ENCODE data around the gene C16orf89.
"Not testable (repeated sequence)": the region's sequence is repeated elsewhere in the genome, so short reads cannot be mapped to it uniquely, and the experiment has no call there.

DNA sequence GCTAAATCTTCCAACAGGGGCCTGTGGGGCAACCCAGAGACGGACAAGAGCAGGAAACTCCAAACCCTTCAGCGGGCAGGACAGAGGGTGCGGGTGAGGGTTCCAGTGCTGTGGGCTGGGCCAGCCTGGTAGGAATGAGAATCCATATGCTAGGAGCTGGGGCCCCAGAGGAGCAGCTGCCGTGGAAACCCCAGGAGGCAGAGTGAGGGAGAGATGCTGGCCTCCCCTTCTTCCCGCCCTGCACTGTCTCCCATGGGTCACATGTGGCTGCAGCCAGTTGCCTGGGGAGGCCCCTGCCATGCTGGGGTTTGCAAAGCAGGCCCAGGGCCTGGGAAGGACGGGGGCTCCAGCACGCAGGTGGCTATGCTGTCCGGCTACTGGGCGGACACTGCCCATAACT, 27.3 kb upstream of the C16orf89 start:
- TF ChIP-seq, protein P1, sequence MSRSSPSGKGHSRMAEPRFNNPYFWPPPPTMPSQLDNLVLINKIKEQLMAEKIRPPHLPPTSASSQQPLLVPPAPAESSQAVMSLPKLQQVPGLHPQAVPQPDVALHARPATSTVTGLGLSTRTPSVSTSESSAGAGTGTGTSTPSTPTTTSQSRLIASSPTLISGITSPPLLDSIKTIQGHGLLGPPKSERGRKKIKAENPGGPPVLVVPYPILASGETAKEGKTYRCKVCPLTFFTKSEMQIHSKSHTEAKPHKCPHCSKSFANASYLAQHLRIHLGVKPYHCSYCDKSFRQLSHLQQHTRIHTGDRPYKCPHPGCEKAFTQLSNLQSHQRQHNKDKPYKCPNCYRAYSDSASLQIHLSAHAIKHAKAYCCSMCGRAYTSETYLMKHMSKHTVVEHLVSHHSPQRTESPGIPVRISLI (tag by site-specific recombination; IDR thresholded peaks at IDR 0.05): not testable (repeated sequence)
- TF ChIP-seq, protein P2, sequence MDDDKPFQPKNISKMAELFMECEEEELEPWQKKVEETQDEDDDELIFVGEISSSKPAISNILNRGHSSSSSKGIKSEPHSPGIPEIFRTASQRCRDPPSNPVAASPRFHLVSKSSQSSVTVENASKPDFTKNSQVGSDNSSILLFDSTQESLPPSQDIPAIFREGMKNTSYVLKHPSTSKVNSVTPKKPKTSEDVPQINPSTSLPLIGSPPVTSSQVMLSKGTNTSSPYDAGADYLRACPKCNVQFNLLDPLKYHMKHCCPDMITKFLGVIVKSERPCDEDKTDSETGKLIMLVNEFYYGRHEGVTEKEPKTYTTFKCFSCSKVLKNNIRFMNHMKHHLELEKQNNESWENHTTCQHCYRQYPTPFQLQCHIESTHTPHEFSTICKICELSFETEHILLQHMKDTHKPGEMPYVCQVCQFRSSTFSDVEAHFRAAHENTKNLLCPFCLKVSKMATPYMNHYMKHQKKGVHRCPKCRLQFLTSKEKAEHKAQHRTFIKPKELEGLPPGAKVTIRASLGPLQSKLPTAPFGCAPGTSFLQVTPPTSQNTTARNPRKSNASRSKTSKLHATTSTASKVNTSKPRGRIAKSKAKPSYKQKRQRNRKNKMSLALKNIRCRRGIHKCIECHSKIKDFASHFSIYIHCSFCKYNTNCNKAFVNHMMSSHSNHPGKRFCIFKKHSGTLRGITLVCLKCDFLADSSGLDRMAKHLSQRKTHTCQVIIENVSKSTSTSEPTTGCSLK (tag by site-specific recombination; IDR thresholded peaks at IDR 0.05): not testable (repeated sequence)
- not testable (repeated sequence) for TF ChIP-seq ZNF501 (tag by site-specific recombination; IDR thresholded peaks at IDR 0.05); ZNF394 (tag by site-specific recombination; IDR thresholded peaks at IDR 0.05; ENCODE audit: borderline replicate concordance)
- TF ChIP-seq, protein P3, sequence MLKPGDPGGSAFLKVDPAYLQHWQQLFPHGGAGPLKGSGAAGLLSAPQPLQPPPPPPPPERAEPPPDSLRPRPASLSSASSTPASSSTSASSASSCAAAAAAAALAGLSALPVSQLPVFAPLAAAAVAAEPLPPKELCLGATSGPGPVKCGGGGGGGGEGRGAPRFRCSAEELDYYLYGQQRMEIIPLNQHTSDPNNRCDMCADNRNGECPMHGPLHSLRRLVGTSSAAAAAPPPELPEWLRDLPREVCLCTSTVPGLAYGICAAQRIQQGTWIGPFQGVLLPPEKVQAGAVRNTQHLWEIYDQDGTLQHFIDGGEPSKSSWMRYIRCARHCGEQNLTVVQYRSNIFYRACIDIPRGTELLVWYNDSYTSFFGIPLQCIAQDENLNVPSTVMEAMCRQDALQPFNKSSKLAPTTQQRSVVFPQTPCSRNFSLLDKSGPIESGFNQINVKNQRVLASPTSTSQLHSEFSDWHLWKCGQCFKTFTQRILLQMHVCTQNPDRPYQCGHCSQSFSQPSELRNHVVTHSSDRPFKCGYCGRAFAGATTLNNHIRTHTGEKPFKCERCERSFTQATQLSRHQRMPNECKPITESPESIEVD (tag by site-specific recombination; IDR thresholded peaks at IDR 0.05): not testable (repeated sequence)
- TF ChIP-seq, protein P4, sequence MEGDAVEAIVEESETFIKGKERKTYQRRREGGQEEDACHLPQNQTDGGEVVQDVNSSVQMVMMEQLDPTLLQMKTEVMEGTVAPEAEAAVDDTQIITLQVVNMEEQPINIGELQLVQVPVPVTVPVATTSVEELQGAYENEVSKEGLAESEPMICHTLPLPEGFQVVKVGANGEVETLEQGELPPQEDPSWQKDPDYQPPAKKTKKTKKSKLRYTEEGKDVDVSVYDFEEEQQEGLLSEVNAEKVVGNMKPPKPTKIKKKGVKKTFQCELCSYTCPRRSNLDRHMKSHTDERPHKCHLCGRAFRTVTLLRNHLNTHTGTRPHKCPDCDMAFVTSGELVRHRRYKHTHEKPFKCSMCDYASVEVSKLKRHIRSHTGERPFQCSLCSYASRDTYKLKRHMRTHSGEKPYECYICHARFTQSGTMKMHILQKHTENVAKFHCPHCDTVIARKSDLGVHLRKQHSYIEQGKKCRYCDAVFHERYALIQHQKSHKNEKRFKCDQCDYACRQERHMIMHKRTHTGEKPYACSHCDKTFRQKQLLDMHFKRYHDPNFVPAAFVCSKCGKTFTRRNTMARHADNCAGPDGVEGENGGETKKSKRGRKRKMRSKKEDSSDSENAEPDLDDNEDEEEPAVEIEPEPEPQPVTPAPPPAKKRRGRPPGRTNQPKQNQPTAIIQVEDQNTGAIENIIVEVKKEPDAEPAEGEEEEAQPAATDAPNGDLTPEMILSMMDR (tag by site-specific recombination; IDR thresholded peaks at IDR 0.05): not testable (repeated sequence)

All from HEK293 (cell line).